Stimulated activated CD4-positive, alpha-beta T cell treated with anti-CD3 and anti-CD28 coated beads, Interleukin-15, amount 100 ng/mL, for 48 hours (primary cell): ENCODE results near the gene PTPRE.

Experiments used
- DNase-seq, 2 donors: peaks; one replicate each; pipeline ENCODE4 v3.0.0-alpha.2; 2020; ENCODE audit warnings: low read depth in 2 of 2

PTPRE gene

GRCh38 chr10:128095027-128095752 is 188.3 kb downstream of the PTPRE start:
- no peak for DNase-seq

- DNase-seq = no peak
Observed at GRCh38 chr10:128095753-128096469, 189.0 kb downstream of the PTPRE start.

- DNase-seq = no peak
Observed at GRCh38 chr10:128096486-128097199, 189.7 kb downstream of the PTPRE start.

GRCh38 chr10:128097783-128098182 is 190.9 kb downstream of the PTPRE start:
- DNase-seq = no peak

GRCh38 chr10:128098631-128099030 is 191.7 kb downstream of the PTPRE start:
- no peak for DNase-seq

- DNase-seq = no peak
Observed at GRCh38 chr10:128099901-128100300, 193.0 kb downstream of the PTPRE start.

- DNase-seq = no peak
Observed at GRCh38 chr10:128101901-128102300, 195.0 kb downstream of the PTPRE start.

GRCh38 chr10:128102480-128103228 is 195.8 kb downstream of the PTPRE start:
- no peak for DNase-seq

- DNase-seq = no peak
Observed at GRCh38 chr10:128103229-128103714, 196.4 kb downstream of the PTPRE start.

GRCh38 chr10:128105383-128105782 is 198.5 kb downstream of the PTPRE start:
- DNase-seq = no peak

- DNase-seq = no peak
Observed at GRCh38 chr10:128109707-128110106, 202.8 kb downstream of the PTPRE start.

GRCh38 chr10:128110339-128110738 is 203.4 kb downstream of the PTPRE start:
- no peak for DNase-seq

GRCh38 chr10:128111696-128112095 is 204.8 kb downstream of the PTPRE start:
- DNase-seq = no peak

GRCh38 chr10:128113026-128113425 is 206.1 kb downstream of the PTPRE start:
- DNase-seq = no peak

- DNase-seq = no peak
Observed at GRCh38 chr10:128114901-128115300, 208.0 kb downstream of the PTPRE start.

- DNase-seq = no peak
Observed at GRCh38 chr10:128115356-128115755, 208.5 kb downstream of the PTPRE start.

GRCh38 chr10:128116187-128116586 is 209.3 kb downstream of the PTPRE start:
- DNase-seq = no peak

GRCh38 chr10:128116851-128117615 is 210.1 kb downstream of the PTPRE start:
- no peak for DNase-seq

GRCh38 chr10:128121750-128122412 is 215.0 kb downstream of the PTPRE start:
- no peak for DNase-seq

GRCh38 chr10:128122931-128123330 is 216.0 kb downstream of the PTPRE start:
- DNase-seq = no peak
